Frontal cortex (tissue), 4 donors: ENCODE data around the gene LRRC18. TPM values are rescaled to one million over a fixed set of nuclear protein-coding genes. Genes with fewer than 3 reads are reported as not detected.

Experiments used
- DNase-seq, 2 donors: peaks; one replicate each; pipeline ENCODE4 v3.0.0; 2012; ENCODE audit warnings: low spot score in 2 of 2
- FAIRE-seq: peaks from 2 replicates; lab custom pipeline; 2012; peaks lifted over from hg19 to GRCh38; lab: Jason Lieb, UNC
- total RNA-seq: library from RNA; depleted of rRNA; stranded (reverse); fragments of >200 nt; gene quantifications from one replicate; pipeline ENCODE4 v1.2.3, GENCODE V29; 2014
- donor health status: control.
- donor health status: control.
- donor health status: control.

LRRC18 gene
- total RNA-seq, 1 donor from 2014 or later, result not detected

GRCh38 chr10:48924988-48925387, 14.7 kb downstream of the LRRC18 start:
- DNase-seq (no peak), FAIRE-seq (no peak)

GRCh38 chr10:48923748-48924147, 15.9 kb downstream of the LRRC18 start:
- DNase-seq (no peak), FAIRE-seq (no peak)

GRCh38 chr10:48913674-48914073, 26.0 kb downstream of the LRRC18 start:
- FAIRE-seq (no peak), DNase-seq (no peak)

GRCh38 chr10:48910548-48910947, 29.1 kb downstream of the LRRC18 start:
- DNase-seq (no peak), FAIRE-seq (no peak)

GRCh38 chr10:48907730-48908129, 31.9 kb downstream of the LRRC18 start:
- no peak for DNase-seq
- FAIRE-seq, result no peak

- DNase-seq, result no peak
- FAIRE-seq, result no peak
These were observed 32.8 kb downstream of the LRRC18 start for GRCh38 chr10:48906841-48907240.

GRCh38 chr10:48905311-48905710, 34.3 kb downstream of the LRRC18 start:
- FAIRE-seq, result no peak

GRCh38 chr10:48904861-48905260, 34.8 kb downstream of the LRRC18 start:
- no peak for FAIRE-seq
- no peak for DNase-seq

More at GRCh38 chr10:48905311-48905710, 34.3 kb downstream of the LRRC18 start:
- DNase-seq, result no peak

GRCh38 chr10:48903151-48903550, 36.5 kb downstream of the LRRC18 start:
- DNase-seq, result no peak
- no peak for FAIRE-seq

- no peak for FAIRE-seq
These were observed 37.5 kb downstream of the LRRC18 start for GRCh38 chr10:48902096-48902495.

GRCh38 chr10:48901319-48901718, 38.3 kb downstream of the LRRC18 start:
- FAIRE-seq (no peak), DNase-seq (no peak)

More at GRCh38 chr10:48902096-48902495, 37.5 kb downstream of the LRRC18 start:
- DNase-seq, result no peak

- no peak for DNase-seq
These were observed 39.3 kb downstream of the LRRC18 start for GRCh38 chr10:48900371-48900801.

GRCh38 chr10:48899781-48900180, 39.9 kb downstream of the LRRC18 start:
- FAIRE-seq, result no peak
- DNase-seq, result no peak

More at GRCh38 chr10:48900371-48900801, 39.3 kb downstream of the LRRC18 start:
- no peak for FAIRE-seq

GRCh38 chr10:48898426-48898825, 41.2 kb downstream of the LRRC18 start:
- no peak for FAIRE-seq
- DNase-seq, result no peak

GRCh38 chr10:48897441-48897790, 42.2 kb downstream of the LRRC18 start:
- DNase-seq, result no peak
- no peak for FAIRE-seq

- FAIRE-seq, result no peak
- DNase-seq, result no peak
These were observed 42.7 kb downstream of the LRRC18 start for GRCh38 chr10:48896756-48897440.

GRCh38 chr10:48895803-48896195, 43.8 kb downstream of the LRRC18 start:
- no peak for FAIRE-seq

GRCh38 chr10:48894911-48895802, 44.5 kb downstream of the LRRC18 start:
- no peak for DNase-seq
- no peak for FAIRE-seq

More at GRCh38 chr10:48895803-48896195, 43.8 kb downstream of the LRRC18 start:
- no peak for DNase-seq

GRCh38 chr10:48890888-48891850, 48.5 kb downstream of the LRRC18 start:
- FAIRE-seq, result no peak
- DNase-seq, result no peak

GRCh38 chr10:48887982-48888381, 51.7 kb downstream of the LRRC18 start:
- no peak for DNase-seq
- no peak for FAIRE-seq
